HG02852 (cell line): ENCODE results near the gene ANK3.

Source experiments
- ATAC-seq: cut with Tn5 transposase; IDR thresholded peaks from one replicate; pipeline ENCODE4 v1.9.1; 2021; ENCODE audit warnings: mild to moderate bottlenecking, moderate library complexity; ENCODE audit not compliant: unreplicated experiment

The ANK3 gene

GRCh38 chr10:60389413-60390025, at the start of gene ANK3:
TSS of gene ANK3 (minus strand) at chr10:60389875. CDS start at chr10:60389538, 337 bp downstream.
- ATAC-seq: no peak

- ATAC-seq: peak; percentile 54
These were observed 44.9 kb upstream of the ANK3 start for GRCh38 chr10:60434418-60435046.

GRCh38 chr10:60433684-60434083, 44.0 kb upstream of the ANK3 start:
- ATAC-seq: no peak

- ATAC-seq: no peak
These were observed 41.3 kb upstream of the ANK3 start for GRCh38 chr10:60430836-60431597.

GRCh38 chr10:60430017-60430416, 40.3 kb upstream of the ANK3 start:
- ATAC-seq: no peak

- no peak for ATAC-seq
These were observed 39.6 kb upstream of the ANK3 start for GRCh38 chr10:60429084-60429849.

- ATAC-seq: no peak
These were observed 38.7 kb upstream of the ANK3 start for GRCh38 chr10:60428387-60428737.

GRCh38 chr10:60427709-60428386, 38.2 kb upstream of the ANK3 start:
- no peak for ATAC-seq

GRCh38 chr10:60427148-60427547, 37.5 kb upstream of the ANK3 start:
- ATAC-seq: no peak

GRCh38 chr10:60426425-60426824, 36.8 kb upstream of the ANK3 start:
- no peak for ATAC-seq

GRCh38 chr10:60425392-60426110, 35.9 kb upstream of the ANK3 start:
- ATAC-seq: no peak

- ATAC-seq: no peak
These were observed 35.3 kb upstream of the ANK3 start for GRCh38 chr10:60424971-60425370.

- ATAC-seq: no peak
These were observed 34.2 kb upstream of the ANK3 start for GRCh38 chr10:60423920-60424319.

- no peak for ATAC-seq
These were observed 33.1 kb upstream of the ANK3 start for GRCh38 chr10:60422809-60423208.

- ATAC-seq: no peak
These were observed 31.6 kb upstream of the ANK3 start for GRCh38 chr10:60420991-60421894.

GRCh38 chr10:60419249-60419648, 29.6 kb upstream of the ANK3 start:
- ATAC-seq: no peak

- peak; percentile 55 for ATAC-seq
These were observed 28.2 kb upstream of the ANK3 start for GRCh38 chr10:60417901-60418300.

GRCh38 chr10:60417024-60417423, 27.3 kb upstream of the ANK3 start:
- ATAC-seq: no peak

- no peak for ATAC-seq
These were observed 25.4 kb upstream of the ANK3 start for GRCh38 chr10:60414877-60415585.
